ENCODE data around the gene ERRFI1.

ERRFI1 gene

DNA sequence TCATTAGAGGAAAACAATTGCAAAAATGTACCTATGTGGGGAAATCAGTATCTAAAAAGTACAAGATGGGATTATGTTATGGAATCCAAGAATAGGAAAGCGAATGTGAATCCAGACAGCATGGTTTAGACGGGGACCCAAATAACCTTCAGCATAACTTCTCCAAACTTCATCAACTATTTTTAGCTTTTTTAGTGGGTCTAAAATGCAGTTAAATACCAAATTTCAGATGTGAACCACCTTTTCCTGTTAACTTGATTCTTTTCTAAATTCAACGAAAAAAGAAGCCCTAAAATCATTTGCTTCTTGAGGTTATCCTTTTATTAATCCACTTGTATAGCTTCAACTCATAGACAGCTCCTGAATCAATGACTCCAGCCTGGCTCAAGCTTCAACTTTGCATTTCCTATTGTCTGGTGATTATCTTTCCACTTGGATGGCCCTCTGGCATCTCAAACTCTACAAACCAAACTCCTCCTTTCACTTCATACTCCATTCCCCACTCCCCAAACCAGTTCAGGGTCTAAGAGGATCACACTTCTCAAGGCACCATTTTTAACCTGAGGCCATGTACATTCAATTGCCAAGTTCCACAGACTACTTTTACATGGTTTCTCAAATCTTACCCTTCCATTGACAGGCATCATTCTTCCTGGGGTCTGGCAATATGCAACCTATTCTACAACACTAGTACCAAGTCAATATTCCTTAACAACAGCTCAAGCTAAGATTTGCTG, 7.4 kb downstream of the ERRFI1 start:
- no peak for DNase-seq (ENCODE audit: low spot score)

DNA sequence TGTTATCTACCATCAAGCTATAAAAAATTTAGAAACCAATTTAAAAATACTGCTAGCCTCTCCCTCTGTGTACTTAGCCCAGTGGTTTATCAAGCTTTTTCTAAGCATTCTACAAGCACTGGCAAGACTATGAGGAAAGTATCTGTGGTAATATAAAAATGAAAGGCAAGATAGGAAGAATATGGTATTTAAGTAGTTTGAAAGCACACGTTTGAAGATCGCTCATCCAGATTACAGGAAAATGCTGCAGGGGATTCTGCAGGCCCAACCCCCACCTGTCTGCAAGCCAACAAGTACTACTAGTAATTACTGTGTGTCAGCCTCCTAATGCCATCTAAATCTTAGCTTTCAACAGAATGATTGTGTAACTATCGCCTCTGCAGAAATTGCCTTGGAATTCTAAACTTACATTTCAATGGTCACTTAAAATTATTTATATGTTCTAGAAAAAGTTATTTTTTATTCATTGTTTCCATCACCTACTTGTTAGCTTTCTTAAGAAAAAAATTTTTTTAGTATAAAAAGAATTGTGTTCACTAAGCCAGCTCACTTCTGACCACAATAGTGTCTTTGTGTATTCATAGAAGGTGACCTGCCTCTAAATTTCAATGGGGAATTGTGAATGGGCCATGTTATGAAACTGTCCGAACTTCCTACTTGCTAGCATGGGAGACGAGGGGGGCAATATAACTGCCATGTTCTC, 8.5 kb downstream of the ERRFI1 start:
- no peak for DNase-seq (ENCODE audit: low spot score)

DNA sequence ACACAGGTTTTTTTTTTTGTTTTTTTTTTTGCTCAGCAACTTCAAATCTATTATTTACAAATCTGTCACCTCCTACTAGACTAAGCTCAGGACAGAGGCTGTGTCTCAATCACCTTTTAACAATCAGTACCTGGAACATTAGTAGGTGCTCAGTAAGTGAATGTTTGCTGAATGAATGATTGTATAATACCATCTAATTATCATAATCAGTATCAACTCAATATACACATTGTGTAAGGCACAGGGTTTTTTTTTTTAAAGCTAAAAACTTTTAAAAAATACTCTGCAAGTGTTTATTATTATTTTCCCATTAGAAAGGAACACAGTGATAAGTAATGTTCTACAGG, 9.2 kb downstream of the ERRFI1 start:
- DNase-seq (ENCODE audit: low spot score) = no peak

DNA sequence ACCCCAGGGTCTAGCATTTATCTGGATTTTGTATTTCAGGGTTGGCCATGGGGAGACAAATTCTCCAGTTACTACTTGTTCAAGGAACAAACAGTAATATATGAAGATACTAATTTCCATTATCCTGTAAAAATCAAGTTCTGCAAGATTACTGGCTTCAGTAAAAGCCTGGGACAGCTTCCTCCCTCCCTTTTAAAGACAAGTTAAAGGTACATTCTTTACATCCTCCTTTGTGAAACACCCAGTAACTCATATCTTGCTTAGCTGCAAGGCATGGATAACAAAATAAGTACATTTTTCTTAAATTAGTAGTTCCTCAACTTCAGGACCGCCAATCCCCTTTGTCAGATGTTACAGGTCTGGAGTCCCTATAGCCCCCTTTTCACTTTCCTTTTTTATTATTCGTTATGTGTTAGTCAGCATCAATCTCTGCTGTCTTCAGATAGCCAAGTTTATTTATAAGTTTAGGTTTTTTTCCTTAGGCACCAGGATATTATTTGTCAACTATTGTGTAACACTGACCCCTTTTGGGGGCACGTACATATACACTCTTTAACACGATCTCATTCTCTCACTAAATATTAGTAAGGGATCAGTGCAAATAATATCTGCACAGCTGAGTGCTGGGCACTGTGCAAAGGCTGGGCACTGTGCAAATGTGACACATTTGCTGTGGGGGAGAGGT, 9.8 kb downstream of the ERRFI1 start:
- no peak for DNase-seq (ENCODE audit: low spot score)

DNA sequence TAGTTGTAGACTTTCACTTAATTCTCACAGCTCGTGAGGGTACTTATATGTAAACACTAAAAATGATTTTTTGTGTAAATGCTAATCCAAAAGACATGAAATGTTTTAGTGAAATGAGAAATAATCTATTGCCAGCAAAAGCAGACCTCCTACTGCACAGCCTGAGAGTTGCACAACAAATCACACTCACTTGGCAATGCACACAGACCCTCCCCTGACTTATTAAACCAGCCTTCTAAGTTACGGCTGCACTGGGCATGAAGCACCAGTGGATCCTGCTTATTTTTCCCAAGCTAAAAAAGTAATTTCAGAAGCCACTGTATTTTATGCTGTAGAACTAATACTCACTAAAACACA, 10.3 kb downstream of the ERRFI1 start:
- no peak for DNase-seq (ENCODE audit: low spot score)

DNA sequence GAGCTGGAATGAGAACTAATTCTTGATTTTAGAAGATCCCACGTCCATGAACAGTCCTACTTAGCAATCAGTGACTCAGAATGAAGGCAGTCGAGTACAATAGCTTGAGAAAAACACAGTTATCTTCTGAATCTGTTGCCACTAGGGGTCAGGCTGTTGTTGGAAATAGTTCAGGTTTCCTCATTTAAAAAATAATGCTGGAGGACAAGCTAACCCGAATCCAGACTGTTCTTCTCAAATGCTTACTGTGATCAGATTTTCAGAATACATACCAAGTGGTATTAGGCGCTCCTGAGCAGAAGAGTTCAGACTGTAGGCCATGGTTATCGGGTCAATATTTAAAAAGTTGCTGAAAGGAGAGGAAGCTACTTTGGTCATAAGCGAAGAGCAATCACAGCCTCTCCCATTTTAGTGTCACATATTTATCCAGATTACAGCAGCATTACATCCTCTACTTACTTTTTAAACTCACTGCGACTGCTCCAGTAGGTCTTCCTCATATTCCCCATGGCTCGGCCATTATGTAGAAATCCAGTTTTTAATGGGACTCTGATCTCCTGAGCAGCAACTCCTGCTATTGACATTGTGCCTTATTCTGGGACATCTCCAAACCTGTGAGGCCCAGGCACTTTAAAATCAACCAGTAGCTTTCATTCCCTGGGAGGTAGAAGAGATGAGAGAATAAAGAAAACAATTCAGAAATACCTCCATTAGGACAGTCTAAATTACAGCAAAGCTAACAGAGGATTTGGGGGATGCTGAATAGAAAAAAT, 10.9 kb downstream of the ERRFI1 start:
- no peak for DNase-seq (ENCODE audit: low spot score)

DNA sequence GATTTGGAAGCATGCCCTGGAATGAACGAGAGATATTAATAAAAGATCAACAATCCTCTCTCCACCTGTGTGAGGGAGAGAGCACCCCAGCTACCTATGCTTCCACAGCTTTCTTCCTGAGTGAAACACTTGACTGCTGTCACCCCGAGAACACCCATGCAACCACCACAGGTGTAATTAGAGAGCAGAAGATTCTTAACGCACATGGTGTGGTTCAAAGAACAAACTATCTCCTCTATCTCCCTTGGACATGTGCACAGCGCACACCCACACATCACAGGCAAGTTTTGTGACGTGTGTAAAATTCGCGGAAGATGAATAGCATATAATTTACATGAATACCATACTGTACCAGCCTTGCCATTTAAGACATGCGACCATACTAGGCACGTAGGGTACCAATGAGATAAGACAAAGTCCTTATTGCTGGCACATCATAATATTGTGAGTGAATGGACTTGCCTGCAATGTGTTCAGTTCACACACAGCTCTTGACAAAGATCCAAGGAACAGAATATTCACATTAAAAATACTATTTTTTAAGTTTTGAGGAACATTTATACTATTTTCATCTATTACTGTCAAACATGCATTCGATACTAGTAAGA, 11.6 kb downstream of the ERRFI1 start:
- DNase-seq (ENCODE audit: low spot score) = no peak

DNA sequence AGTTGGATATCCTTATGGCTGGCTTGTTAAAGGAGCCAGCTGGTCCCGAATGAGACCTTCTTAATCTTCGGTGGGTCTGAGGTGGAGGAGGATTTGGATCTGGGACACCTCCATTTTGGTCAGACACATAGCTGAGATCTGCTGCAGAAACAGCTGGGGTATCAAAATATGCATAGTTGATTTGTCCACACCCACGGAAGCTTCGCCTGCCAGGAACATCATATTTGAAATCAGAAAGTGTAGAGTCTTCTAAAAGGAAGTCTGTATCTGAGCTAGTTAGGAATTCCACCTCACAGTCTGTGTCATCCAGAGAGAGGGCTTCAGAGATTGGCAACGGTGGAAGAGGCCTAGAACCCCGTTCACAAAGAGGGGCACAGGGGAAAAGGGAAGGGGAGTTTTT, 12.3 kb downstream of the ERRFI1 start:
- no peak for DNase-seq (ENCODE audit: low spot score)

DNA sequence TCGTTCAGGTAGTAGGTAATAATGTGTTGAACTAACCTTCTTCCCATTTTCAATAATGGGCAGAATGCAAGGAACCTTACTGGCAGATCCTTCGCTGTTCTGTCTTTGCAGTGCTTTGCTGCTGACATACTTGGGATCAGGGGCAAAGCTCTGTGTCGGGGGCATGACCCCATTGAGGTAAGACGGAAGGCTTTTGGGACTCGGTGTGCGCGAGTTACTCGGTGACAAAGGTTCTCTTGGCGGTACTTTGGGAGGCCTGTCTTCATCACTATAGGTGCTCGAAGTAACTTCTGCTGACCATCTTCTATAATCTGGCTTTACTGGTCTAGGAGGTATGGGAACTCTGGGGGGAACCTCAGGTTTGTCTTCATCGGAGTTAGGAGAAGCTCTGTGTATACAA, 12.7 kb downstream of the ERRFI1 start:
- DNase-seq (ENCODE audit: low spot score) = no peak

DNA sequence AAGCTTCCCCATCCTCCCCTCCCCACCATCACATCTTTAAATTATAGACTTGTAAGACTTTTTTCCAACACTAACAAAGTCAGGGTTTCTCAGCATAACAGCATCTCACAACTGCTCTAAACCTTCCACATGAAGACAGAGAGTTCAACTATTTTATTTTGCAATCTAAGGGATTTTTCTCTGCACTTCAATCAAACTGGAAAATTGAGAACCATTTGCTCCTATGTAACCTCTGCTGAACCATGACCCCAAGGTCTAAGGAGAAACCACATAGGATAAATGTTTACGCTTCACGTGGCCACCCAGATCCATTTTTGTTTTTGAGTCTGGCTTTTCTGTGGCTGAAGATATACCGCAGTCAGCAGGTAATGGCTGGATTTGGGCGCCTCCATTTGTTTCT, 13.2 kb downstream of the ERRFI1 start:
- no peak for DNase-seq (ENCODE audit: low spot score)

DNA sequence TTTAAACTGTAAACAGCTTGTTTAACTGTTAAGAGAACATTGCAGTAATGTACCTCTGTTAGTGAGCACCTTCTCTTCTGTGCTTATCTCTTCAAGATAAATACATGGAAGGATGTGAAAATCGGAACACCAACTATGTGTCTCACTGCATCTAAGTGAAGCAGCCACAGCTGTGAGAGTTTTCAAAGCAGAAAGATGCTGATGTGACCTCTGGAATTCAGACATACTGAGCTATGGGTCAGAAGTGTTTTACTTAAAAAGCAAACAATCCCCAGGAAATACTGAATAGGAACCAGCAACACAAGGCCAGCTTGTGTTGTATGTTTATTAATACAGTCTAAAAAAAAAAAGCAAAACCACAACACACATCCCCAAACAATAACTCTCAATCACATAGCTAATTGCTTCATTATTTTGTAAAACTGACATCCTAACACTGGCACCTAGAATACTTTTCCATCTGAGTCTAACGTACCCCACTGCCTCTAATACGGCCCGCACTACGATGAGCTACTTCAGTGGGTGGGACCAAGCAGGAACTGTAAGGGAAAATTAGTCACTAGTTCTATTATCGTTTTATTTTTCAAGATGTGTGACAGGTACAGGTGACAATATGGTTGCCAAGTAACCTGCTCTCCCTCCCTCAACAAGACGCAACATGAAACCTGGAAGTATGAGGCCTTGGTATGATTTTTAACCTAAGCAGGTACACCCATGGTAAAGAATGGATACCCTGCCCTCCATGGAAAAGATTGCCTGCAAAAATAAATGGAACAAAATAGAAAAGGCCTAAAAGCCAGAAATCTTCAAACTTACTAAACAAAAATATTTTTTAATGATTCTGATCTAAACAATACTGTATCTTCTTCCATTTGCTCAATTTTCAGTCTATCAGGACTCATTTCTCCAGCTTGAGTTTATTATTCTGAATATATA, 13.9 kb downstream of the ERRFI1 start:
- no peak for DNase-seq (ENCODE audit: low spot score)

DNA sequence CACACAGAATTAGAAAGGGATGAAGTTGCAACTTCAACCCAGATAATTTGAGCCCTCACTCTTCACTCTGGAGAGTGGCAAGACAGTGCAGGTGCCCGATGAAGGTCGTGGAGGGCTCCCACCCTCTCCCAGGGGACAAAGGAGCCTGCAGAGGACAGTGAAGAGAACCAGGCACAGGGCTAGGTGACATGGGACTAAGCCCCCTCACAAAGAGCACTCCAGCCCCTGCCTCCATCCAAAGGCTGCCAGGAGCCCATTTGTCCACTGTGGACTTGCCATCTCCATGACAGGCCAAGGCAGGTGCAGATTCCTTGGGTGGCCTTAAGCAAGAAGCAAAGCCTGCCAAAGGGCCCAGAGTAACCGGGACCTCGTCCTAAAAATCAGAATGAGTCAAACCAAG, 15.1 kb downstream of the ERRFI1 start:
- no peak for DNase-seq (ENCODE audit: low spot score)

DNA sequence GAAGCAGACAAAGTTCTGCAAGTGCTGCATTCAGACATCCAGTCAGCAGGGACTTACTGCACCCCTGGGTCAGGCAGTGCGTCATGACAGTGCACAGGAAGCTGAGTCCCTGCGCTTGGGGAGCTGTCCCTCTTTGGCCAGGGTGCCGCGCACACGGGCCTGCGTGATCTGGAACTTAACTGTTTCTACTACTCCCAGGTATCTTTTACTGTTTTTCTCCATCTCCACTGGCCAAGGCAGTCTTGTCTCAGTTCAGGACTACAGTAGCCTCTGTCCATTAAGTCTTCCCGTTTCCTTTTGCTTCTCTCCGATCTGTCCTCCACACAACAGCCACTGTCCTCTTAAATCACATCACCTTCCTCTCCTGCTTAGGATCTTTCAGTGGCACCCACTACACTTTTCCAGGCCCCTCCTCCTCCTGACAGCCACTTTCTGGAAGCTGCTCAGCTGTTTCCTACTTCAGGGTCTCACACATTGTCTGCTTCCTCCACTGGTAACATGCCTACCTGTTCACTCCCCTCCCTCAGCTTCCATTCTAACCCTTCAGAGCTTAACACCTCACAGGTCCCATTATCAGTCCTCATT, 15.9 kb downstream of the ERRFI1 start:
- DNase-seq (ENCODE audit: low spot score) = no peak

DNA sequence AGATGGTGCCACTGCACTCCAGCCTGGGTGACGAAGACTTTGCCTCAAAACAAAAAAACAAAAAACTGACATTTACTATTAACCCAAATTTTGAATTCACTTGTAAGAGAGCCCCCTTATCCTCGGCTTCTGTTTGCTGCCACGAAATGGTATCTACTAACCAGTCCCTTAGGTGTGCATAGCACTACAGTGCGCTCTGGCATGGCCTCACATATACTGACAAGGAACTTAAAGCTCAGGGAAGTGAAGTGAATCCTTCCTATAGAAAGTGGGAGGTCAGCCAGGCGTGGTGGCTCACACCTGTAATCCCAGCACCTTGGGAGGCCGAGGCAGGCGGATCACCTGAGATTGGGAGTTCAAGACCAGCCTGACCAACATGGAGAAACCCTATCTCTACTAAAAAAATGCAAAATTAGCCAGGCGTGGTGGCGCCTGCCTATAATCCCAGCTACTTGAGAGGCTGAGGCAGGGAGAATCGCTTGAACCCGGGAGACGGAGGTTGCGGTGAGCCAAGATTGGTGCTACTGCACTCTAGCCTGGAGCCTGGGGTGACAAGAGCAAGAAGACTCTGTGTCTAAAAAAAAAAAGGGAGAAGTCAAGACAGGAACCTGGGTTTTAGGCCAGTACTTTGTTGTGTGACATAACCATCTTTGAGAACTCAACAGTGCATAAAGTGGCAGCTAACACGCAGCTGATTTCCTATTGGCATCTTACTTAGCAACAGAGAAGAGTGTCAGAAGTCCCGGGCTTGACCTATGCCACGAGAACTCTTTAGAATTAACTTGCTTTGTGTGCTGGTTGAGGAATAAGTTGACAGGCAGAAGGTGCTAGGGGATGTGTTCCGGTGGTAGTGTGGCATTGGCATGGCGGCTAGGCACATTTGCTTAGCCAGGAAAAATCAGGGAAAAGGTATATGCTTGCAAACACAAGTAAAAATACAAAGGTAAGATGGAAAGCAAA, 16.8 kb downstream of the ERRFI1 start:
- DNase-seq (ENCODE audit: low spot score) = no peak

DNA sequence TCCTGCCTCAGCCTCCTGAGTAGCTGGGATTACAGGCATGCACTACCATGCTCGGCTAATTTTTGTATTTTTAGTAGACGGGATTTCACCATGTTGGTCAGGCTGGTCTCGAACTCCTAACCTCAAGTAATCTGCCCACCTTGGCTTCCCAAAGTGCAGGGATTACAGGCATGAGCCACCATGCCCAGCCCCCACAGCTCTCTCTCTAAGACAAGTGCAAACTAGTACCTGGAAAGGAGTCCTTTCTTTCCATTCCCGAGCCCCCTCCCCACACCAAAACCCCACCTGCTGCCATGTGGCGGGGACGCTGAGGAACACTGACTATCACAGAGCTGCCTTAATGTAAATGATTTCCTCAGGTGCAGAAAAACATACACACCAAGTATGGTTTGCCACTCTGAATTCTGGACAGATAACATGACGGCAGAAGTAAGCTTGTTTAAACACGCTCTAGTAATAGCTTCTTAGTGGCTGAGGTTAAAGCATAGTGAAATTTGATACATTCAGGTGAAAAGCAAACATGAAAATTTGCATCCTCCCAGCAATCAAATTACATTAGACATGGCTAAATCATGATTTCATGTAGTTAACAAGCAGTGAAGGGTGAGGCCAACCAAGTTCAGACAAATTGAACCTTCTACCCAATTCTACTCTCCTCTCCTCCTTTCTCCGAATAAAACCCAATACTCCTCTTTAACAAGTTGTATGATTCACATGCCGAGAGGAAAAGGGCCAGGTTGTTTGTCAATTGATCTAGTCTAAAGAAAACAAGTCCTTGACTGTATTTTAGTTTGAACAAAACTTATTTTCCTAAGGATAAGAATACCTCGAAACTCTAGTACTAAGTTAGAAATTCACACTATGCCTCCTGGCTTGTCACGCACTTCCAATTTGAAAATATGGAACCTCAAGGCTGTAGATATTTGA, 19.8 kb downstream of the ERRFI1 start:
- DNase-seq (ENCODE audit: low spot score) = no peak

DNA sequence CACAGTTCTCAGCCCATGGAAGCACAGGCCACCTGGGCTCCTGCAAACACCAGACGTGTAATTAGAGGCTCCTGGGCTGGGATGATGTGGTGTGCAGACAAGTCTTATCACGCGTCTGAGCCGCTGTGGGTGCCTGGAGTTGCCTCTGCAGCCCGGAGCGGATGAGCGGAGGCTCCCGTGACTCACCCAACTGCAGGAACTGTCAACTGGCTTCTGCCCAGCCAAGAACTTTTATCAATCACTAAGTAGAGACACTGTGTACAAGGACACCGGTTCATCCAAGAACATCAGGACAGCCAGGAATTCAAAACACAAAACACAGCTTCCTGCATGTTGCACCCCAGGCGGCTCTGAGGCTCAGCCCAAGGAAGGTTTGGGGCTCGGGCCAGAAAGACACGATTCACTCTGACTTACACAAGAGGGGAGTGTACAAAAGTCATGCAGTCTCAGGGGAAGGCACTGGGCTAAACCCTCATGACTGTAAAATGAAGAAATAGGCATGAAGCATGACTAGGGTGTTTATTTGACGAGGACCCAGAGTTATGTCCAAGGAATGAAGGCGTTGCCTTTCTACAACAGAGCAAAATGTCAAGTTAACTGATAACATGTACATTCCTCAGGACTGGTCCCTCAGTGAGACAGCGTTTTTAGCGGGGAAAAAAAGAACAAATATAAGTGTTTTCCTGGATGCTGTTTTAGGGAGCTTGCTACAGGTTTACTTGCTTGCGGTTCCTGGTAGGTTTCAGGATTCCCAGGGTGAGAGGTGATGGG, 21.1 kb downstream of the ERRFI1 start:
- peak; percentile 39 for DNase-seq (ENCODE audit: low spot score)

DNA sequence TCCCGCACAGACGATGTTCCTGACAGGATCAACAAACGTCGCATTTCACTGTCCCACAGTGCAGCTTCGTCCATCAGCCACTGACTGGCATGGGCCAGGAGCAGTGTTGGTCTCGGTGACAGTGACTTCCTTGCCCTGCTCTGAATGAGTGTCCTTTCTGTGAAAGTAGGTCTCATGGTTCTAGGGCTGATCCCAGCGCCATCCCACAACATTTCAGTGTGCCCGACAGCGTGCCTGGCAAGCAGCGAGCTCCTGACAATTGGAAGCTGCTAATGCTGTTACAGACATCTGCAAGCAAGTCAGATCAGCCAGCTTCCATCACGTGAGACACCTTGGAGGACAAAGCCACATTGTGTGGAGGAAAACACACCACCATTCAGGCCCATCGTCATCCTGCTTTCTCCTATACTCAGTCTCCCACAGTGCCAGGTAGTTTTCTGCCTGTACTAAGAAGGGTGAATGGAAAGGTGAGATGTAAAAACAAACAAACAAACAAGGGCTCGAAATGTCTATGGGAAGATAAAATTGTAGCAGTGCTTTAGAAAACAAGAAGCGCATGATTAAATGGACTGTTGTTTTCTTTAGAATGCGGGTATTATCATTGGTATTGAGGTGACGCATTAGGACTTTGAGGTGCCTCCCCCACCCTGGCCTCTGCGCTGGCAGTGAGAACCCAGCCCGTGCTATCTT, 21.9 kb downstream of the ERRFI1 start:
- no peak for DNase-seq (ENCODE audit: low spot score)
